C4-2B (cell line): ENCODE data around the gene ANKRD36.
"Not testable (repeated sequence)": the region's sequence is repeated elsewhere in the genome, so short reads cannot be mapped to it uniquely, and the experiment has no call there.

Source experiments
- ZFX ChIP-seq: fragments of 450-650 bp; IDR thresholded peaks from 2 replicates; pipeline ENCODE4 v1.6.1; 2017
- TF ChIP-seq, protein P1 (sequence below): fragments of 450-650 bp; conservative IDR thresholded peaks from 2 replicates; pipeline ENCODE4 v1.5.1; 2017; ENCODE audit warnings: mild to moderate bottlenecking

DNA sequence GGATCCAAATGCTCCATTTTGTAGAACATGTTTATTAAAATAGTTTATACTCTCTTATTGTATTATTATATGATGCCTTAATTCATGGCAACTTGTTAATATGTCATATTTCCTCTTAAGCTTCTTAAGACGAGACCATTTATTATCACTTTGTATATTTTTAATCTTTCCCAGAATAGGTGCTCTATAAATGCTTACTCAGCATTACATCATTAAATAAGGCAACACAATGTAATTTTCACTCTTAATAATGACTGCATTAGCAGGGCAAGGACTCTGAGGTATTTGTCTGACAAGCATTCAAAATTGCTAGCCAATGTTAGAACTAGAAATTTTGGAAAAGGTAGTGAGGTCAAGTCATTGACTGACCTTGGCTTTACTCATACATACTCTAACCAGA lies 180.7 kb downstream of the ANKRD36 start:
- TF ChIP-seq, protein P1, sequence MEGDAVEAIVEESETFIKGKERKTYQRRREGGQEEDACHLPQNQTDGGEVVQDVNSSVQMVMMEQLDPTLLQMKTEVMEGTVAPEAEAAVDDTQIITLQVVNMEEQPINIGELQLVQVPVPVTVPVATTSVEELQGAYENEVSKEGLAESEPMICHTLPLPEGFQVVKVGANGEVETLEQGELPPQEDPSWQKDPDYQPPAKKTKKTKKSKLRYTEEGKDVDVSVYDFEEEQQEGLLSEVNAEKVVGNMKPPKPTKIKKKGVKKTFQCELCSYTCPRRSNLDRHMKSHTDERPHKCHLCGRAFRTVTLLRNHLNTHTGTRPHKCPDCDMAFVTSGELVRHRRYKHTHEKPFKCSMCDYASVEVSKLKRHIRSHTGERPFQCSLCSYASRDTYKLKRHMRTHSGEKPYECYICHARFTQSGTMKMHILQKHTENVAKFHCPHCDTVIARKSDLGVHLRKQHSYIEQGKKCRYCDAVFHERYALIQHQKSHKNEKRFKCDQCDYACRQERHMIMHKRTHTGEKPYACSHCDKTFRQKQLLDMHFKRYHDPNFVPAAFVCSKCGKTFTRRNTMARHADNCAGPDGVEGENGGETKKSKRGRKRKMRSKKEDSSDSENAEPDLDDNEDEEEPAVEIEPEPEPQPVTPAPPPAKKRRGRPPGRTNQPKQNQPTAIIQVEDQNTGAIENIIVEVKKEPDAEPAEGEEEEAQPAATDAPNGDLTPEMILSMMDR, result not testable (repeated sequence)
- not testable (repeated sequence) for TF ChIP-seq ZFX
